A549 (cell line): ENCODE measurements around the gene DPT.

Source experiments
- CTCF ChIP-seq: fragments of >200 bp; sonication (Bioruptor Twin); formaldehyde crosslinking; IDR thresholded peaks from 3 replicates; pipeline ENCODE4 v1.5.1; 2016
- FOXS1 ChIP-seq: fragments of 250-450 bp; sonication (Bioruptor Pico); IDR thresholded peaks from 2 replicates; pipeline ENCODE4 v1.5.0; 2020; ENCODE audit warnings: mild to moderate bottlenecking, moderate library complexity
- MAX ChIP-seq: IDR thresholded peaks from 2 replicates; pipeline ENCODE4 v1.6.1; 2012
- MYC ChIP-seq: IDR thresholded peaks from 2 replicates; pipeline ENCODE4 v1.6.1; 2012; ENCODE audit warnings: mild to moderate bottlenecking, inconsistent platforms, low read length, improper control_type of control experiment, borderline replicate concordance
- RFX5 ChIP-seq: fragments of 450-650 bp; IDR thresholded peaks from 2 replicates; pipeline ENCODE4 v1.7.1; 2014; ENCODE audit warnings: antibody characterized with exemption, mild to moderate bottlenecking, moderate library complexity
- ZC3H11A ChIP-seq: fragments of 450-650 bp; IDR thresholded peaks from 2 replicates; pipeline ENCODE4 v1.6.1; 2014; ENCODE audit warnings: antibody characterized with exemption, mild to moderate bottlenecking

- no peak for TF ChIP-seq CTCF
- no peak for TF ChIP-seq FOXS1
- no peak for TF ChIP-seq ZC3H11A
- TF ChIP-seq MYC: no peak
- no peak for TF ChIP-seq MAX
- no peak for TF ChIP-seq RFX5
Observed at GRCh38 chr1:168731244-168731953, 2.4 kb upstream of the DPT start.
